SK-N-DZ (cell line): ENCODE measurements around the gene NBEAL1.
"Not testable (repeated sequence)": the region's sequence is repeated elsewhere in the genome, so short reads cannot be mapped to it uniquely, and the experiment has no call there.

Source experiments
- DNase-seq: peaks from one replicate; pipeline ENCODE4 v3.0.0-alpha.2; 2015; ENCODE audit warnings: low spot score

Gene NBEAL1

DNA sequence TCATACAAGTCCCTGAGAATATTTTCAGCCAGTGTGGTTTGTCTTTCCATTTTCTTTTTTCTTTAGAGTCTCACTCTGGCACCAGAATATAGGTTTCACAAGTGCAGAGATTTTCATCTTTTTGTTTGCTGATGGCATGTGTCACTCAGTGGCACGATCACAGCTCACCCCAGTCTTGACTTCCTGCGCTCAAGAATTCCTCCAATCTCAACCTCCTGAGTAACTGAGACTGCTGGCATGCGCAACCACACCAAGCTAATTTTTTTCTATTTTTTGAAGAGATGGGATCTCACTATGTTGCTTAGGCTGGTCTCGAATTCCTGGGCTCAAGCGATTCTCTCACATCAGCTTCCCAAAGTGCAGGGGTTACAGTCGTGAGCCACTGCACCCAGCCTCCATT lies 23.9 kb downstream of the NBEAL1 start:
- no peak for DNase-seq

DNA sequence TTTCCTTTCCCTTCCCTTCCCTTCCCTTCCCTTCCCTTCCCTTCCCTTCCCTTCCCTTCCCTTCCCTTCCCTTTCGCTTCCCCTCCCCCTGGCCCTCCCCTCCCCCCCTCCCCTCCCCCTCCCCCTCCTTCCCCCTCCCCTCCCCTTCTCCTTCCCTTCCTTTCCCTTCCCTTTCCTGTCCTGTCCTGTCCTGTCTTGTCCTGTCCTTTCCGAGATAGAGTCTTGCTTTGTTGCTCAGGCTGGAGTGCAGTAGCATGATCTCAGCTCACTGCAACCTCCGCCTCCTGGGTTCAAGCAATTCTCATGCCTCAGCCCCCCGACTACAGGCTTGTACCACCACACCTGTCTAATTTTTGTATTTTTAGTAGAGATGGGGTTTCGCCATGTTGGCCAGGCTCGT lies 24.5 kb downstream of the NBEAL1 start:
- DNase-seq = not testable (repeated sequence)

GRCh38 chr2:203040966-203041521 lies 26.4 kb downstream of the NBEAL1 start:
- DNase-seq = no peak

DNA sequence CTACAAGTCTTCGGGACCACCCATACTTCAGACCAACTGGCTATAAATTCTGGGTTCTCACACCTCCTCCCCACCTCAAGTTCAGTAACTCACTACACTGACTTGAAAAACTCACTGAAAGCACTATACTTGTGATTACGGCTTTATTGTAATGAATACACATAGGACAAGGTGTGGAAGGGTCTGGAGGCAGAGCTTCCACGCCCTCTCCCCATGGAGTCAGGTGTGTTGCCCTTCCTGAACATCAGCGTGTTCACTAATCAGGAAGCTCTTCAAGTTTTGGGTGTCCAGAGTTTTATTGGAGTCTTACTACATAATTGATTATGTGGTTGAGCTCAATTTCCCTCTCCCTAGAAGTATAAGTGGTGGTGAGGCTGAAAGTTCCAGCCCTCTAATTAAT lies 27.5 kb downstream of the NBEAL1 start:
- no peak for DNase-seq

DNA sequence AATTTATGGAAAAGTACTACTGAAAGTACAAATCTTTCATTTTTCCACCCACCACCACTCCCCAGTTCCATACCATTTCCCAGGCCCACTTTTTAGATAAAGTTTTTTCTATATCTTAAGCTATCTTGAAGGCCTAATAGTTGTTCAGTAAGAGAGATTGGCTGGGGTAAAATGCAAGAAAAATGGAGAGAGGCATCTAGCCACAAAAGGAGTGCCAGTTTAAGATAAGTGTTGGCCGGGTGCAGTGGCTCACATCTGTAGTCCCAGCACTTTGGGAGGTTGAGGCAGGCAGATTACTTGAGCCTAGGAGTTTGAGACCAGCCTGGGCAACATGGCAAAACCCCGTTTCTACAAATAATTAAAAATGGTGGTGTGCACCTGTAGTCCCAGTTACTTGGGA lies 28.6 kb downstream of the NBEAL1 start:
- DNase-seq = no peak

GRCh38 chr2:203045867-203046266 lies 31.2 kb downstream of the NBEAL1 start:
- no peak for DNase-seq

GRCh38 chr2:203052539-203052938 lies 37.9 kb downstream of the NBEAL1 start:
- DNase-seq = no peak

GRCh38 chr2:203059567-203060240 lies 45.0 kb downstream of the NBEAL1 start:
- no peak for DNase-seq

DNA sequence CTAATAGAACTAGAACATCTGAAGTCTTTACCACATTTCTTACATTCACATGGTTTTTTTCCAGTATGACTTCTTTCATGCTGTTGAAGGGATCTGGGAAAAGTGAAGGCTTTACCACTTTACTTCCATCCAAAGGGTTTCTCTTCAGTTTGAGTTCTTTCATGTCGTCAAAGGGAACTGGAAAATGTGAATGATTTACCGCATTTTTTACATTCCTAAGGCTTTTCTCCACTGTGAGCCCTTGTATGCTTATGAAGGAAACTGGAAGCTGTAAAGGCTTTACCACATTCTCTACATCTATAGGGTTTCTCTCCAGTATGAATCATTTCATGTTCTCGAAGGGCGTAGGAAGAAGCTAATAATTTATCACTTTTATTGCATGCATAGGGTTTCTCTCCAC lies 46.7 kb downstream of the NBEAL1 start:
- DNase-seq = no peak

GRCh38 chr2:203062126-203062525 lies 47.5 kb downstream of the NBEAL1 start:
- DNase-seq = no peak

- DNase-seq = not testable (repeated sequence)
Observed at GRCh38 chr2:203066519-203067091, 51.9 kb downstream of the NBEAL1 start.

- no peak for DNase-seq
Observed at GRCh38 chr2:203070701-203071100, 56.0 kb downstream of the NBEAL1 start.

GRCh38 chr2:203071148-203071547 lies 56.5 kb downstream of the NBEAL1 start:
- DNase-seq = no peak

DNA sequence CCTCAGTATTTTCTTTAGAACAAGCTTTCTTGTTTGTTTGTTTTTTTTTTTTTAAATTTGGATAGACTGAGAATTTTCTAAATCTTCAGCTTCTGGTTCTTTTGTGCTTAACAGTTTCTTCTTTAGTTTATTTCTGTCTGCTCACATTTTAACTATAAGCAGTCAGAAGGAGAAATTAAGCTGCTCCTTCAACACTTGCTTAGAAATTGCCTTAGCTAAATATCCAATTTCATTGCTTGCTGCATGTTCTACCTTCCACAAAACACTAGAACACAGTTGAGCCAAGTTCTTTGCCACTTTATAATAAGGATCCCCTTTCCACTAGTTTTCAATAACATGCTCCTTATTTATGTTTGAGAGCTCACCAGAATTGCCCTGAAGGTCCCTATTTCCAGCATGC lies 57.7 kb downstream of the NBEAL1 start:
- DNase-seq = no peak

DNA sequence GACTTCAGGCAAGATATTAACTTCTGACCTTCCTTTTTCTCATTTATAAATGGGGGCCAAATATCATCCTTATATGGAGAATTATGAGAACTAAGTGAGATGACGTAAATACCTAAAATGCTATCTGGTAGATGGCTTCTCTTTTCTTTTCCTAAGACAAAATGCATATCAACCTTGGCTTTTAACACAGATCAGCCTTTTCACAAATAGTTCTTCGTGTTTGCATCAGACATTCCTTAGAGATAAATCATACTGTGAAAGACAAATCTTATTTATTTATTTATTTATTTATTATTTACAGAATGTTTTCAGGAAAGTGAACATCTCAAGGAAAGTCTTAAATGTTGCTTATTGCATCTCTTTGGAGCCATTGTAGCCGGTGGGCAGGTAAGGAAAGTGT lies 62.8 kb downstream of the NBEAL1 start:
- no peak for DNase-seq

- no peak for DNase-seq
Observed at GRCh38 chr2:203080447-203081045, 65.9 kb downstream of the NBEAL1 start.

- DNase-seq = no peak
Observed at GRCh38 chr2:203083328-203083727, 68.7 kb downstream of the NBEAL1 start.

DNA sequence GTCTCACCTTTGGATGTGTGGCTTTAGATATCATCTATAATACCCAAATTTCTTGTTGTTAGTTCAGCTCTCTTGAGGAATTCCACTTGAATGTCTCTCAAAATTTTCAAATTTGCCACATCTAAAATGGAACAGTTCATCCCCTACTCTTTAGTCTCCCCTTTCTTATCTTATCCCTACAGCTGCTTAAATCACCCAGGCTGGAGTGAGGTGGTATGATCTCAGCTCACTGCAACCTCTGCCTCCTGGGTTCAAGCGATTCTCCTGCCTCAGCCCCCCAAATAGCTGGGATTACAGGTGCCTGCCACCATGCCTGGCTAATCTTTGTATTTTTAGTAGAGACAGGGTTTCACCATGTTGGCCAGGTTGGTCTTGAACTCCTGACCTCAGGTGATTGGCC lies 71.7 kb downstream of the NBEAL1 start:
- not testable (repeated sequence) for DNase-seq

GRCh38 chr2:203090721-203091120 lies 76.0 kb downstream of the NBEAL1 start:
- DNase-seq = not testable (repeated sequence)

DNA sequence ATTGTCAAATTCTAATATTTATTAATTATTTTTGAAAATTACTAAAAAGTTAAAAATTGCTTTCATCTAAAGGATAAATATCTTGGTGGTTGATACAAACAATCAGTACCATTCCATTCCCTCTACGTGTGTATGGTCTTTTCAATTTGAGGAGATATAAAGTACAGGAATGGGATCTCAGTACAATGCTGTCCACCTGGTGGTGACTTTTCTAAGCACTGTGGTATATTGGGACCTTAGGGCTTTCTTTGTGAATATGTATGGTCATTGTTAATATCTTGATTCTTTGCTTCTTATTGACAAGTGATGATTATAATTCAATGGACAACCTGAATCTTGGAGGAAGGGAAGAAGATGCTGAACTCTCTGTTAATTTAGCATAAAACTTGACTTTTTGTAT lies 83.1 kb downstream of the NBEAL1 start:
- DNase-seq = no peak

- not testable (repeated sequence) for DNase-seq
Observed at GRCh38 chr2:203102357-203102756, 87.7 kb downstream of the NBEAL1 start.

DNA sequence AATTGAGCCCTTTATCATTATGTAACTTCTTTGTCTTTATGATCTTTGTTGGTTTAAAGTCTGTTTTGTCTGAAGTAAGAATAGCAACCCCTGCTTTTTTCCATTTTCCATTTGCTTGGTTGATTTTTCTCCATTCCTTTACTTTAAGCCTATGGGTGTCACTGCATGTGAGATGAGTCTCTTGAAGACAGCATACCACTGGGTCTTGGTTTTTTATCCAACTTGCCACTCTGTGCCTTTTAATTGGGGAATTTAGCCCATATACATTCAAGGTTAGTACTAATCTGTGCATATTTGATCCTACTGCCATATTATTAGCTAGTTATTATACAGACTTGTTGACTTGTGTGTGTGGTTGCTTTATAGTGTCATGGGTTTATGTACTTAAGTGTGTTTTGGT lies 89.6 kb downstream of the NBEAL1 start:
- no peak for DNase-seq

GRCh38 chr2:203105996-203106395 lies 91.3 kb downstream of the NBEAL1 start:
- no peak for DNase-seq
